Stomach smooth muscle (tissue), 2 donors: ENCODE data around the gene PRAMEF13.
"Not testable (repeated sequence)": the region's sequence is repeated elsewhere in the genome, so short reads cannot be mapped to it uniquely, and the experiment has no call there.

Experiments used
- H3K27ac ChIP-seq: one replicate; pipeline ENCODE4 v1.7.0; 2013; ENCODE audit warnings: mild to moderate bottlenecking, low read length, inconsistent platforms
- H3K27me3 ChIP-seq, 2 donors: one replicate each; pipeline ENCODE4 v1.7.0; 2013; ENCODE audit warnings: low read length in 2 of 2; ENCODE audit not compliant: insufficient read depth in 2 of 2, control insufficient read depth in 1 of 2
- H3K36me3 ChIP-seq, 2 donors: one replicate each; pipeline ENCODE4 v1.7.0; 2013; ENCODE audit warnings: low read length in 2 of 2; ENCODE audit not compliant: control insufficient read depth in 2 of 2, insufficient read depth in 2 of 2
- H3K4me1 ChIP-seq: one replicate; pipeline ENCODE4 v1.7.0; 2013; ENCODE audit warnings: low read length; ENCODE audit not compliant: control insufficient read depth, insufficient read depth
- H3K4me3 ChIP-seq, 2 donors: one replicate each; pipeline ENCODE4 v1.7.0; 2013; ENCODE audit warnings: low read length in 2 of 2
- H3K9ac ChIP-seq, 2 donors: one replicate each; pipeline ENCODE4 v1.7.0; 2013; ENCODE audit warnings: low read length in 2 of 2, mild to moderate bottlenecking in 1 of 2
- H3K9me3 ChIP-seq, 2 donors: one replicate each; pipeline ENCODE4 v1.7.0; 2013; ENCODE audit warnings: low read length in 2 of 2; ENCODE audit not compliant: control insufficient read depth in 2 of 2
- donor health status: healthy.
- donor health status: Pancreatic carcinoma.

Gene PRAMEF13

GRCh38 chr1:13230096-13230495 is 28.9 kb upstream of the PRAMEF13 start:
- not testable (repeated sequence) for H3K27me3 ChIP-seq, H3K27ac ChIP-seq, H3K4me3 ChIP-seq, H3K9ac ChIP-seq, H3K9me3 ChIP-seq, H3K4me1 ChIP-seq, H3K36me3 ChIP-seq

- H3K9me3 ChIP-seq: no peaks in the 10 kb centered on the region
- no peak overlapping the region for H3K27ac ChIP-seq
- H3K9ac ChIP-seq: no peak overlapping the region
- no peaks in the 10 kb centered on the region for H3K36me3 ChIP-seq
- no peak overlapping the region for H3K4me3 ChIP-seq
- peaks cover 0 to 9% of the 10 kb centered on the region in 2 donors for H3K27me3 ChIP-seq
- no peaks in the 10 kb centered on the region for H3K4me1 ChIP-seq
Observed at GRCh38 chr1:13228343-13228781, 27.2 kb upstream of the PRAMEF13 start.

GRCh38 chr1:13227271-13228055 is 26.3 kb upstream of the PRAMEF13 start:
- not testable (repeated sequence) for H3K36me3 ChIP-seq, H3K27me3 ChIP-seq, H3K27ac ChIP-seq, H3K4me3 ChIP-seq, H3K4me1 ChIP-seq, H3K9ac ChIP-seq, H3K9me3 ChIP-seq

- not testable (repeated sequence) for H3K9ac ChIP-seq, H3K36me3 ChIP-seq, H3K27ac ChIP-seq, H3K4me1 ChIP-seq, H3K27me3 ChIP-seq, H3K9me3 ChIP-seq, H3K4me3 ChIP-seq
Observed at GRCh38 chr1:13225675-13226204, 24.5 kb upstream of the PRAMEF13 start, which contains the start of gene PRAMEF18. Gene PRAMEF18 (minus strand): TSS chr1:13226154. CDS start chr1:13226106, 48 bp downstream.

DNA sequence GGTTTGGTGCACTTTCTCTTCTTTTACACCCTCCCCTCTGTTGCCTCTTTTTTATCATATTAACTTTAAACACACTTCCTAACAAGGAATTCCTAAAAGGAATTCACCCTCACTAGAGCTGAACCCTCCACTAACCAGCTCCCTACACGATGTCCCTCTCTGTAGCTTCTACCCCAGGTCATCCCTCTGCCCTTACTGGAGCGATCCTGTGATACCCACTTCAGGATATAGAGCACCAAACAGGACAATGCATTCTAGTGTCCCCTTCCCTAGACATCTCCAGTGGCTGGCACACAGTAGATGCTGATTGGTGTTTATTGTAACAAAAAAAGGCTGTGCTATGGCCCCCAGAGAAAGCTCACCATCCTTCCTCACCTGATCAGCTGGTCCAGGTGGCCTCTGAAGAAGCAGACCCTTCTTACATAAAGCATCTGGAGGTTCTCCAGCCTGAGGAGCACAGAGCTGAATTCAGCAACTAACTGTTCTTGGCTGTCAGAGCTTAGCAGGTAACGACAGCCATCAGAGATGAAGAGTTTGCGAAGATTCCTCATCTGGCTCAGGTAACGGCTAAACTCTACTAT is 23.4 kb upstream of the PRAMEF13 start:
- Histone ChIP-seq H3K4me3 (no peak overlapping the region), H3K9me3 (no peaks in the 10 kb centered on the region), H3K4me1 (no peaks in the 10 kb centered on the region), H3K27ac (no peak overlapping the region), H3K36me3 (no peaks in the 10 kb centered on the region), H3K9ac (no peak overlapping the region), H3K27me3 (peaks cover 0 to 7% of the 10 kb centered on the region in 2 donors)

- not testable (repeated sequence) for H3K27ac ChIP-seq, H3K36me3 ChIP-seq, H3K9ac ChIP-seq, H3K9me3 ChIP-seq, H3K27me3 ChIP-seq, H3K4me1 ChIP-seq, H3K4me3 ChIP-seq
Observed at GRCh38 chr1:13222788-13223187, 21.6 kb upstream of the PRAMEF13 start.

- H3K27ac ChIP-seq, H3K4me1 ChIP-seq, H3K36me3 ChIP-seq, H3K4me3 ChIP-seq, H3K9ac ChIP-seq, H3K9me3 ChIP-seq, H3K27me3 ChIP-seq: not testable (repeated sequence)
Observed at GRCh38 chr1:13219203-13219602, 18.0 kb upstream of the PRAMEF13 start.

DNA sequence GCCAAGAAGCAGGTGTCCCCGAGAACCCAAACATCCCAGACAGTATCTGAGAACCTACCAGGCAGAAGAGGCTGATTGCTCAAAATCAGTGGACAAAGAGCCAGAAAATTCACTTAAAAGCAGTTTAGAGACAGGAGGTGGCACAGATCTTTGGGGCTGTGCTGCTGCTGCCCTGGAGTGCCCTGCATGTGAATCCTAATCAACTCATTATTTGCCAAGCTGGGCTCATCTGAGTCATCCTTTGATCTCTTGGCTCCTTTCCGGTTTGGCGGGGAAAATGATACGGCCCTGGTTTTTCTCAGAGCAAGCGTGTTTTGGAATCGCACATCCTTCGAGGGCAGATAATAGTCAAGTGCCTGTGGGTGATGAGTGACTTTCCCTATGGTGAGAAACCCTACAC is 15.4 kb upstream of the PRAMEF13 start:
- not testable (repeated sequence) for H3K36me3 ChIP-seq, H3K27ac ChIP-seq, H3K27me3 ChIP-seq, H3K4me1 ChIP-seq, H3K4me3 ChIP-seq, H3K9me3 ChIP-seq, H3K9ac ChIP-seq

- not testable (repeated sequence) for H3K27me3 ChIP-seq, H3K9me3 ChIP-seq, H3K4me1 ChIP-seq, H3K9ac ChIP-seq, H3K4me3 ChIP-seq, H3K36me3 ChIP-seq, H3K27ac ChIP-seq
Observed at GRCh38 chr1:13208712-13209111, 7.5 kb upstream of the PRAMEF13 start.

- H3K9me3 ChIP-seq, H3K36me3 ChIP-seq, H3K4me3 ChIP-seq, H3K27me3 ChIP-seq, H3K9ac ChIP-seq, H3K4me1 ChIP-seq, H3K27ac ChIP-seq: not testable (repeated sequence)
Observed at GRCh38 chr1:13171548-13171947, 29.7 kb downstream of the PRAMEF13 start, which contains the start of gene PRAMEF9. Gene PRAMEF9 (plus strand): TSS chr1:13171848. CDS start chr1:13175281, 3,433 bp downstream.

- H3K9ac ChIP-seq, H3K4me1 ChIP-seq, H3K27ac ChIP-seq, H3K9me3 ChIP-seq, H3K4me3 ChIP-seq, H3K27me3 ChIP-seq, H3K36me3 ChIP-seq: not testable (repeated sequence)
Observed at GRCh38 chr1:13165531-13165930, 35.7 kb downstream of the PRAMEF13 start, which contains the start of gene HNRNPCL4. Gene HNRNPCL4 (minus strand): TSS chr1:13165631. CDS start chr1:13165467, 164 bp downstream.
